K562 (cell line): ENCODE data around the gene PDK3. TPM values are rescaled to one million over a fixed set of nuclear protein-coding genes. Genes with fewer than 3 reads are reported as not detected.

Experiments used
- ATF1 ChIP-seq, 2 experiments: fragments of 450-650 bp in 1 of 2; IDR thresholded peaks; 2 replicates each; pipeline ENCODE4 v1.6.1; 2016; ENCODE audit warnings: missing compliant biosample characterization in 1 of 2, missing genetic modification characterization in 1 of 2
- CBX2 ChIP-seq: fragments of 200-600 bp; sonication (generic); IDR thresholded peaks from one replicate; pipeline ENCODE4 v1.6.1; 2012; ENCODE audit warnings: mild to moderate bottlenecking, low read length, inconsistent platforms; ENCODE audit not compliant: insufficient read depth, poor library complexity, severe bottlenecking
- NRF1 ChIP-seq, 2 experiments: fragments of 450-650 bp; IDR thresholded peaks in 1 of 2; conservative IDR thresholded peaks in 1 of 2; 2 replicates each; pipeline ENCODE4 v1.6.1; 2014; ENCODE audit warnings: mild to moderate bottlenecking in 2 of 2
- PPARD ChIP-seq: fragments of 250-450 bp; sonication (Bioruptor Pico); IDR thresholded peaks from 2 replicates; pipeline ENCODE4 v1.8.0; 2022; ENCODE audit warnings: inconsistent platforms, mild to moderate bottlenecking, moderate library complexity
- ZFP1 ChIP-seq: fragments of 450-650 bp; formaldehyde crosslinking; IDR thresholded peaks from 2 replicates; pipeline ENCODE4 v1.4.0; 2020; ENCODE audit warnings: mild to moderate bottlenecking, mixed read lengths
- ZNF174 ChIP-seq: fragments of 250-450 bp; sonication (Bioruptor Pico); IDR thresholded peaks from 2 replicates; pipeline ENCODE4 v1.4.0; 2020; ENCODE audit warnings: mild to moderate bottlenecking
- polyA plus RNA-seq, 8 experiments: library from polyadenylated mRNA; depleted of rRNA in 4 of 8; stranded (reverse) in 5 of 8; unstranded in 3 of 8; fragments of >200 nt; fragmentation: Nextera tagmentation in 2 of 8; fragmentation: Illumina TruSeq in 1 of 8; extraction: Ambion mirVana in 2 of 8; extraction: Trizol in 1 of 8; gene quantifications; 2 replicates each; pipeline versions ENCODE4 v1.2.1 to v1.2.3, GENCODE V29; 2011 to 2014; ENCODE audit warnings: inconsistent platforms in 1 of 8, missing spikeins in 1 of 8
- total RNA-seq, 7 experiments: library from RNA; depleted of rRNA in 6 of 7; stranded (reverse); fragments of >200 nt in 6 of 7; fragmentation: Illumina TruSeq in 2 of 7; extraction: Trizol in 2 of 7; gene quantifications; 2 replicates each; pipeline versions ENCODE4 v1.2.1 to v1.2.3, GENCODE V29; 2011 to 2021; ENCODE audit warnings: low replicate concordance in 1 of 7
- TF ChIP-seq, protein P1 (sequence below): sonication (generic); formaldehyde crosslinking; IDR thresholded peaks from 2 replicates; pipeline ENCODE4 v1.8.1; 2023; ENCODE audit warnings: missing genetic modification reagents, mild to moderate bottlenecking, borderline replicate concordance
- TF ChIP-seq, protein P2 (sequence below): fragments of 450-650 bp; IDR thresholded peaks from 2 replicates; pipeline ENCODE4 v1.6.1; 2016; ENCODE audit warnings: low read depth
- TF ChIP-seq, protein P3 (sequence below): fragments of 450-650 bp; IDR thresholded peaks from 2 replicates; pipeline ENCODE4 v1.6.1; 2016; ENCODE audit warnings: missing biosample characterization, missing genetic modification characterization
- TF ChIP-seq, protein P4 (sequence below): fragments of 250-450 bp; sonication (Bioruptor Pico); IDR thresholded peaks from 2 replicates; pipeline ENCODE4 v1.4.0; 2020; ENCODE audit warnings: mild to moderate bottlenecking, moderate library complexity

PDK3 gene
- total and polyA plus RNA-seq, 9 of the 15 experiments (the other 6 are each of a cell fraction or from before 2014, with no cell fraction given): 0.20 to 4.9 (median 0.95) TPM

DNA sequence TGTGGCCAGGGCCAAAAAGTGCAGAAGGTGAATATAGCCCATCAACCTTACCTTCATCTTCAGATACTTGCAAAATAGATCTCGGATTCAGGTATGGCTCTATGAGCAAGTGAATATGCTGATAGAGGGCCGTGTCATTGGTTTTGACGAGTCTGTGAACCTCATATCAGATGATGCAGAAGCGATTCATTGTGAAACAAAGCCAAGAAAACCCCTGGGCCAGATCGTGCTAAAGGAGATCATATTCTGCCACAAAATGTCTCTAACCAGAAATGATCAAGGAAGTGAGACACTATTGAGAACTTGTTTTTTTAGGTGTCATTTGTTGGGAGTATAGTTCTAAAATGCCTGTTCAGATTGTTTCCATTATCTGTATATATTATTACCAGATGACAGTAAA lies 48.3 kb downstream of the PDK3 start (continued):
- TF ChIP-seq, protein P1, sequence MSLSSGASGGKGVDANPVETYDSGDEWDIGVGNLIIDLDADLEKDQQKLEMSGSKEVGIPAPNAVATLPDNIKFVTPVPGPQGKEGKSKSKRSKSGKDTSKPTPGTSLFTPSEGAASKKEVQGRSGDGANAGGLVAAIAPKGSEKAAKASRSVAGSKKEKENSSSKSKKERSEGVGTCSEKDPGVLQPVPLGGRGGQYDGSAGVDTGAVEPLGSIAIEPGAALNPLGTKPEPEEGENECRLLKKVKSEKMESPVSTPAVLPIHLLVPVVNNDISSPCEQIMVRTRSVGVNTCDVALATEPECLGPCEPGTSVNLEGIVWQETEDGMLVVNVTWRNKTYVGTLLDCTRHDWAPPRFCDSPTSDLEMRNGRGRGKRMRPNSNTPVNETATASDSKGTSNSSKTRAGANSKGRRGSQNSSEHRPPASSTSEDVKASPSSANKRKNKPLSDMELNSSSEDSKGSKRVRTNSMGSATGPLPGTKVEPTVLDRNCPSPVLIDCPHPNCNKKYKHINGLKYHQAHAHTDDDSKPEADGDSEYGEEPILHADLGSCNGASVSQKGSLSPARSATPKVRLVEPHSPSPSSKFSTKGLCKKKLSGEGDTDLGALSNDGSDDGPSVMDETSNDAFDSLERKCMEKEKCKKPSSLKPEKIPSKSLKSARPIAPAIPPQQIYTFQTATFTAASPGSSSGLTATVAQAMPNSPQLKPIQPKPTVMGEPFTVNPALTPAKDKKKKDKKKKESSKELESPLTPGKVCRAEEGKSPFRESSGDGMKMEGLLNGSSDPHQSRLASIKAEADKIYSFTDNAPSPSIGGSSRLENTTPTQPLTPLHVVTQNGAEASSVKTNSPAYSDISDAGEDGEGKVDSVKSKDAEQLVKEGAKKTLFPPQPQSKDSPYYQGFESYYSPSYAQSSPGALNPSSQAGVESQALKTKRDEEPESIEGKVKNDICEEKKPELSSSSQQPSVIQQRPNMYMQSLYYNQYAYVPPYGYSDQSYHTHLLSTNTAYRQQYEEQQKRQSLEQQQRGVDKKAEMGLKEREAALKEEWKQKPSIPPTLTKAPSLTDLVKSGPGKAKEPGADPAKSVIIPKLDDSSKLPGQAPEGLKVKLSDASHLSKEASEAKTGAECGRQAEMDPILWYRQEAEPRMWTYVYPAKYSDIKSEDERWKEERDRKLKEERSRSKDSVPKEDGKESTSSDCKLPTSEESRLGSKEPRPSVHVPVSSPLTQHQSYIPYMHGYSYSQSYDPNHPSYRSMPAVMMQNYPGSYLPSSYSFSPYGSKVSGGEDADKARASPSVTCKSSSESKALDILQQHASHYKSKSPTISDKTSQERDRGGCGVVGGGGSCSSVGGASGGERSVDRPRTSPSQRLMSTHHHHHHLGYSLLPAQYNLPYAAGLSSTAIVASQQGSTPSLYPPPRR (CRISPR knock-in tag): no peak
- TF ChIP-seq, protein P2, sequence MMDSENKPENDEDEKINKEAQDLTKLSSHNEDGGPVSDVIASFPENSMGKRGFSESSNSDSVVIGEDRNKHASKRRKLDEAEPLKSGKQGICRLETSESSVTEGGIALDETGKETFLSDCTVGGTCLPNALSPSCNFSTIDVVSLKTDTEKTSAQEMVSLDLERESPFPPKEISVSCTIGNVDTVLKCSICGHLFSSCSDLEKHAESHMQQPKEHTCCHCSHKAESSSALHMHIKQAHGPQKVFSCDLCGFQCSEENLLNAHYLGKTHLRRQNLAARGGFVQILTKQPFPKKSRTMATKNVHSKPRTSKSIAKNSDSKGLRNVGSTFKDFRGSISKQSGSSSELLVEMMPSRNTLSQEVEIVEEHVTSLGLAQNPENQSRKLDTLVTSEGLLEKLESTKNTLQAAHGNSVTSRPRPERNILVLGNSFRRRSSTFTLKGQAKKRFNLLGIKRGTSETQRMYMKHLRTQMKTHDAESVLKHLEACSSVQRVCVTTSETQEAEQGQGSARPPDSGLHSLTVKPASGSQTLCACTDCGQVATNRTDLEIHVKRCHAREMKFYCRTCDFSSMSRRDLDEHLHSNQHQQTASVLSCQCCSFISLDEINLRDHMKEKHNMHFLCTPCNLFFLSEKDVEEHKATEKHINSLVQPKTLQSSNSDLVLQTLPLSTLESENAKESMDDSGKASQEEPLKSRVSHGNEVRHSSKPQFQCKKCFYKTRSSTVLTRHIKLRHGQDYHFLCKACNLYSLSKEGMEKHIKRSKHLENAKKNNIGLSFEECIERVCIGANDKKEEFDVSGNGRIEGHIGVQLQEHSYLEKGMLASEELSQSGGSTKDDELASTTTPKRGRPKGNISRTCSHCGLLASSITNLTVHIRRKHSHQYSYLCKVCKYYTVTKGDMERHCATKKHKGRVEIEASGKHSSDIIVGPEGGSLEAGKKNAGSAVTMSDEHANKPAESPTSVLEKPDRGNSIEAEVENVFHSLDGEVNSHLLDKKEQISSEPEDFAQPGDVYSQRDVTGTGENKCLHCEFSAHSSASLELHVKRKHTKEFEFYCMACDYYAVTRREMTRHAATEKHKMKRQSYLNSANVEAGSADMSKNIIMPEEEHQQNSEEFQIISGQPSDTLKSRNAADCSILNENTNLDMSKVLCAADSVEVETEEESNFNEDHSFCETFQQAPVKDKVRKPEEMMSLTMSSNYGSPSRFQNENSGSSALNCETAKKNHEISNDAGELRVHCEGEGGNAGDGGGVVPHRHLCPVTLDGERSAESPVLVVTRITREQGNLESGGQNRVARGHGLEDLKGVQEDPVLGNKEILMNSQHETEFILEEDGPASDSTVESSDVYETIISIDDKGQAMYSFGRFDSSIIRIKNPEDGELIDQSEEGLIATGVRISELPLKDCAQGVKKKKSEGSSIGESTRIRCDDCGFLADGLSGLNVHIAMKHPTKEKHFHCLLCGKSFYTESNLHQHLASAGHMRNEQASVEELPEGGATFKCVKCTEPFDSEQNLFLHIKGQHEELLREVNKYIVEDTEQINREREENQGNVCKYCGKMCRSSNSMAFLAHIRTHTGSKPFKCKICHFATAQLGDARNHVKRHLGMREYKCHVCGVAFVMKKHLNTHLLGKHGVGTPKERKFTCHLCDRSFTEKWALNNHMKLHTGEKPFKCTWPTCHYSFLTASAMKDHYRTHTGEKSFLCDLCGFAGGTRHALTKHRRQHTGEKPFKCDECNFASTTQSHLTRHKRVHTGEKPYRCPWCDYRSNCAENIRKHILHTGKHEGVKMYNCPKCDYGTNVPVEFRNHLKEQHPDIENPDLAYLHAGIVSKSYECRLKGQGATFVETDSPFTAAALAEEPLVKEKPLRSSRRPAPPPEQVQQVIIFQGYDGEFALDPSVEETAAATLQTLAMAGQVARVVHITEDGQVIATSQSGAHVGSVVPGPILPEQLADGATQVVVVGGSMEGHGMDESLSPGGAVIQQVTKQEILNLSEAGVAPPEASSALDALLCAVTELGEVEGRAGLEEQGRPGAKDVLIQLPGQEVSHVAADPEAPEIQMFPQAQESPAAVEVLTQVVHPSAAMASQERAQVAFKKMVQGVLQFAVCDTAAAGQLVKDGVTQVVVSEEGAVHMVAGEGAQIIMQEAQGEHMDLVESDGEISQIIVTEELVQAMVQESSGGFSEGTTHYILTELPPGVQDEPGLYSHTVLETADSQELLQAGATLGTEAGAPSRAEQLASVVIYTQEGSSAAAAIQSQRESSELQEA: no peak
- no peak for TF ChIP-seq ZNF174
- TF ChIP-seq, protein P3, sequence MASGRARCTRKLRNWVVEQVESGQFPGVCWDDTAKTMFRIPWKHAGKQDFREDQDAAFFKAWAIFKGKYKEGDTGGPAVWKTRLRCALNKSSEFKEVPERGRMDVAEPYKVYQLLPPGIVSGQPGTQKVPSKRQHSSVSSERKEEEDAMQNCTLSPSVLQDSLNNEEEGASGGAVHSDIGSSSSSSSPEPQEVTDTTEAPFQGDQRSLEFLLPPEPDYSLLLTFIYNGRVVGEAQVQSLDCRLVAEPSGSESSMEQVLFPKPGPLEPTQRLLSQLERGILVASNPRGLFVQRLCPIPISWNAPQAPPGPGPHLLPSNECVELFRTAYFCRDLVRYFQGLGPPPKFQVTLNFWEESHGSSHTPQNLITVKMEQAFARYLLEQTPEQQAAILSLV (tag): no peak
- TF ChIP-seq ZFP1 (CRISPR knock-in tag): no peak
- no peak for TF ChIP-seq NRF1 (conservative IDR thresholded peaks at IDR 0.05 in 1 of 2, IDR thresholded peaks at IDR 0.05 in 1 of 2)
- no peak for TF ChIP-seq ATF1 (CRISPR knock-in tag; IDR thresholded peaks at IDR 0.05)
- no peak for TF ChIP-seq ATF1 (tag; IDR thresholded peaks at IDR 0.05)
- TF ChIP-seq, protein P4, sequence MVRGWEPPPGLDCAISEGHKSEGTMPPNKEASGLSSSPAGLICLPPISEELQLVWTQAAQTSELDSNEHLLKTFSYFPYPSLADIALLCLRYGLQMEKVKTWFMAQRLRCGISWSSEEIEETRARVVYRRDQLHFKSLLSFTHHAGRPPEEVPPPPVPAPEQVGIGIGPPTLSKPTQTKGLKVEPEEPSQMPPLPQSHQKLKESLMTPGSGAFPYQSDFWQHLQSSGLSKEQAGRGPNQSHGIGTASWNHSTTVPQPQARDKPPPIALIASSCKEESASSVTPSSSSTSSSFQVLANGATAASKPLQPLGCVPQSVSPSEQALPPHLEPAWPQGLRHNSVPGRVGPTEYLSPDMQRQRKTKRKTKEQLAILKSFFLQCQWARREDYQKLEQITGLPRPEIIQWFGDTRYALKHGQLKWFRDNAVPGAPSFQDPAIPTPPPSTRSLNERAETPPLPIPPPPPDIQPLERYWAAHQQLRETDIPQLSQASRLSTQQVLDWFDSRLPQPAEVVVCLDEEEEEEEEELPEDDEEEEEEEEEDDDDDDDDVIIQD (CRISPR knock-in tag): no peak
- TF ChIP-seq CBX2: no peak
- TF ChIP-seq PPARD (CRISPR knock-in tag): no peak
